ENCODE data around the gene CRHR1.

- TF ChIP-seq POLR2A (IDR thresholded peaks at IDR 0.05) (no peak), CTCF (IDR thresholded peaks at IDR 0.05) (no peak)
Observed at GRCh38 chr17:45824901-45825492, 40.9 kb downstream of the CRHR1 start.

All from right lobe of liver (tissue), 4 donors.